Urothelium cell line (cell line): ENCODE measurements around the gene LPGAT1.
"Not testable (repeated sequence)": the region's sequence is repeated elsewhere in the genome, so short reads cannot be mapped to it uniquely, and the experiment has no call there.

Experiments used
- DNase-seq: peaks from one replicate; pipeline ENCODE4 v3.0.0; 2011; ENCODE audit warnings: low spot score, mixed read lengths
- FAIRE-seq: peaks from 2 replicates; lab custom pipeline; 2011; peaks lifted over from hg19 to GRCh38; lab: Jason Lieb, UNC

The LPGAT1 gene

DNA sequence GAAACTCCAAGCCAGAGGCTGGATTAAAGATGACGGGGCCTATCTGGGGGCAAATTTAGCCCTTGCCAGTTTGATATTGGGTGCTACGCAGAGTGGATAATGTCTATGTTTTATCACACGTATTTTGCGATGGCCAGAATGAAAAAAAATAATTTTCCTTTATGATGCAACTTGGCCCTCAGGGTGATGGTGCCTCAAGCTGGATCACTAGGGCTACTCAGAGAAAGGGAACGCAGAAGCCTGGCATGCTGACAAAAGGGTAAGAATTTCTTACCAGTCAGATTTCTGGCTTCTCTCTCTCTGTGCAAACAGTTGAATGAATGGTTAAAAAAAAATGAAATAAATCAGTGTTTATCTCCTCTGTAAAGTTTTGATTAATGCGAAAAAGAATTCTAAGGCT, 122.6 kb downstream of the LPGAT1 start:
- DNase-seq (no peak), FAIRE-seq (no peak)

DNA sequence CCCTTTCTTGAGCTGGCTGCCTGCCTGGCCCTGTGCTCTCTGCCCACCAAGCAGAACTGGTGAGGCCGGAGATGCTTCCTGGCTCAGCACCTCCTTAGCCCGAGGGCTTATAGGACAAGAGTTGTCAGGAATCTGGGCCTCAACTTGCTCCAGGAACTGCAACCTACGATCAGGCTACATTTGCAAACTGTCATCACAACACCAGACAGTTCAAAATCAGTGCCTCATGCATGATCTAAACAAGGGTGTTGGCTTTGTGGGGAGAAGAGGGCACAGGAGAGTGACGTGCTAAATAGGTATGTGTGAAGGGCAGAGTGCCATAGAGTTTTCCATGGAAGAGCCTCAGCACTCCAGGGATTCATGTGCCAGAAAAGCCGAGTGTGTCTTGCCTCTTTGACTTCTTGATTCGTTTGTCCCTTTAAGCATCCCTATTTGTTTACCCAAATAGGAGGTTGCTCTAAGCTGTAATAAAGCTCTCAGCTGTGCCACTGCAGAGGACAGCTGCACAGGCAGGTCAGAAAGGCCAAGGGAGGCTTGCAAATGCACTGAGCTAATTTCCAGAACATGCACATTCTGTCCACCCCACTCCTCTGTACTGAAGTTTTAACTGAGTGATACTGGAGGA, 125.0 kb downstream of the LPGAT1 start:
- DNase-seq (no peak), FAIRE-seq (no peak)

DNA sequence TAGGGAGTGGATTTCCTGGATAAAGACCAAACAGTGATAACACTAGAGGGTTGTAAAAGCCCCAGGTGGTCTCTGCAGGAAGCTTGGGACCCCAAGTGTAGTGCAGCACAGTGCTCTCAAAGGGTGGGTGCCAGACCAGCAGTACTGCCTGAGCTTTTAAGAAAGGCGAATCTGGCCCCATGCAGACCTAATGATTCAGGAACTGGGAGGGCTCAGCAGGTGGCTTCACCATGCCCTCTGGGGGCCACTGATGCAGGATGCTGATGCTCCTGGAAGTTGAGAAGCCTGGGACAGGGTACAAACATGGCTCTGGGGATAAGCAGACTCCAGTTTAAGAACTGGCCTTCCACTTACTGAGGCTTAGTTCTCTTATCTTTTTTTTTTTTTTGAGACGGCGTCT, 126.0 kb downstream of the LPGAT1 start:
- DNase-seq: no peak

GRCh38 chr1:211703812-211704537, 126.6 kb downstream of the LPGAT1 start:
- no peak for DNase-seq
- no peak for FAIRE-seq

More for the DNA sequence above, 126.0 kb downstream of the LPGAT1 start:
- no peak for FAIRE-seq

DNA sequence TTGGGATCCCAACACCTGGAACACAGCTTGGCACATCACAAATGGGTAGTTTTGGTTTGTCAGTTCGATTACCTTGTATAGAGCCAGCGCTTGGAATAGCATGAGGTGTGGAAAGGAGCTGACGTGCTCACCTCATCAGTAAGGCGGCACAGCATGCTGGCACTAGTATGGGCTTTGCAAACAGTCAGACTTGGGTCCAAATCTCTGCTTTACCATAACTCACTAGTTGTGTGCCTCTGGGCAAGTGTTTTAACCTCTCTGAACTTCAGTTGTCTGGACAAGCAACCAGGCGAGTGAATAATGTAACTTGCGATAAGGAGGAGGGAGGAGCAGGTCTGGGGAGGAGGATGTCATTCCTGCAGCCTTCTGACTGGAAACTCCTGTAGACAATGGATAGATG, 128.8 kb downstream of the LPGAT1 start:
- no peak for FAIRE-seq
- no peak for DNase-seq

- FAIRE-seq (no peak), DNase-seq (no peak)
Measured at GRCh38 chr1:211699059-211699458, 131.5 kb downstream of the LPGAT1 start.

DNA sequence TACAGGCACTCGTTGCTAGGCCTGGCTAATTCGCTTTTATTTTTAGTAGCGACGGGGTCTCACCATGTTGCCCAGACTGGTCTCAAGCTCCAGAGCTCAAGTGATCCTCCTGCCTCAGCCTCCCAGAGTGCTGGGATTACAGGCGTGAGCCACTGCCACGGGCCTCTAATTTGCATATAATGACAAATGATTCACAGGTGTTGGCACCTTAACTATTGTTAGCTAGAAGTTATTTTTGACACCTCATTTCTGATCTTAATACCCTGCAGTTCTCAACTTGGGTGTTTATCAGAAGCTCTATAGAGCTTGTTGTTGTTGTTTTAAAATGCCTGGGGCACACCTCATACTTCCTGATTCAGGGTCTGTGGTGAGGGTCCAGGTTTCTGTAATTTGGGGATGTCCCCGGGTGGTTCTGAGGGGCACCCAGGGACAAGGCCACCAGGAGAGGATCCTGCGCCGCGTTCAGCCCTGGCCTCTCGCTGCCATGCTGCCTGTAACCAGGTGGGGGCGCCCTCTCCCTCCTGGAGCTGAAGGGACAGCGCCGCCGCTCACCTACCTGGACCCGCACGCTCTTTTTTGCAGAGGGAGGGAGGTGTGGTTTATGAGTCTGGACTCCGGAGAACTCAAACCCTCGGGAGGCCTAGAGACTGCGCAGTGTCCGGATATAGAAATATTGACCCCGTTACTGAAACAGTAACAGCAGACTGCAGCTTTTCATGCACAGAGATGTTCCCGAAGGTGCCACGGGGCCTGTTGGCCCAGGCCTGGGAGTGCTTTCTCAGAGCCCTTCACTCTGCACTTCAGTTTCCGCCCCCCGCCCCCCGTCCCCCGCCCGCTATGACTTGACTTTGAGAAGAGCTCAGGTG, 132.2 kb downstream of the LPGAT1 start:
- DNase-seq (peak; percentile 85), FAIRE-seq (no peak)

DNA sequence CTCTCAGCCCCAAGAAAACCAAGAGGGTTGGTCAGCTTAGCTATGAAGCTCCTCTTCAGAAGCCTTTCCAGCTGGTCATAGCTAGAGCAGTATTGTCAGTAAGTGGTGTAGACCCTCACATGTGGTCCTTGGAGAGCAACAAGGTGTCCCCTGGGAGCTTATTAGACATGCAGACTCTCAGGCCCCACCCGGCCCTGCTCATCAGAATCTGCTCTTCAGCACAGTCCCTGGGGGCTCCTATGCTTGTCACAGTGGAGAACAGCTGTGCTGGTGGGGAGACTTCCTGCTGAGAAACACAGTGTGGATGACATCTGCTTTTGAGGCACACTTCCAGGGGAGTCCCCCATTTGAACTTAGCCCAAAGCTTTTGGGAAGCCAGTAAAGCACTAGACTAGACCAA, 133.2 kb downstream of the LPGAT1 start:
- no peak for FAIRE-seq
- DNase-seq: no peak

DNA sequence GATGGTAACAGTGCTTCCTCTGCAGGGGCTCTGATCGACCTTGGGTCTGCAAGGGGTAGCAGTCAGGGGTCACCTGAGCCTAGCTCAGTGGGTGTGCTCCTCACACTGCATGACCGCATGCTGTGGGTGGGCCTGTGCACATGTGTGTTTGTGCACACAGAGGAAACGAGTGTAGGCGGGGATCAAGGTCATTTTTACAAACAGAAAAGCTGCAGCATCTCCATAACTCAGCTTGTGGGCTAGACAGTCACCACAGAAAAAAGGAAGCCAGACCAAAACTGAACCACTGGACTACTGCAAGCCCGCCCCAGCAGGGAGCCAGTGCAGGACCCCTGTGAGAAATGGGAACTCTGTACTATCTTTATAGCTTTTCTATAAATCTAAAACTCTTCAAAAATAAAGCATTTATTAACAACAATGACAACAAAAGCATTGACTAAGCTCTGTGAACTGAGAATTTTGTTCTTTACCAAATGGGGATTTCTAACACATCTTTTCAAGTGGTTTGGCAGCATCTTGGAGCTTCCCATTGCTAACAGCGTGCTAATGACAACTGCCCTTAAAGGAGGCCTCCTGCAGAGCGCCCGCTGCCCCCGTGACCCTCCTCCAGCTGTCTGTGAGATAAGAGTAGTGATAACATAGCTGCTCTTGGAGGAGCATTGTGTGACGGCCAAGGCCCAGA, 135.3 kb downstream of the LPGAT1 start:
- DNase-seq (no peak), FAIRE-seq (no peak)

- DNase-seq, FAIRE-seq: not testable (repeated sequence)
Measured at GRCh38 chr1:211693911-211694310, 136.7 kb downstream of the LPGAT1 start.
